Neuronal stem cell (in vitro differentiated cells): ENCODE measurements around the gene GCC2. TPM values are rescaled to one million over a fixed set of nuclear protein-coding genes. Genes with fewer than 3 reads are reported as not detected.

ENCODE experiments used
- DNase-seq: peaks from one replicate; pipeline ENCODE4 v3.0.0-alpha.2; 2013; ENCODE audit warnings: low spot score
- H2AFZ ChIP-seq: one replicate; pipeline ENCODE4 v1.6.1; 2013; ENCODE audit warnings: mild to moderate bottlenecking, low read length, inconsistent platforms
- H2AK5ac ChIP-seq: 2 replicates; pipeline ENCODE4 v1.6.1; 2013; ENCODE audit warnings: low read depth, mild to moderate bottlenecking, inconsistent platforms, low read length, moderate library complexity, mixed read lengths
- H2BK120ac ChIP-seq: 2 replicates; pipeline ENCODE4 v1.6.1; 2013; ENCODE audit warnings: low read depth, mild to moderate bottlenecking, inconsistent platforms, low read length, moderate library complexity, mixed read lengths
- H2BK12ac ChIP-seq: one replicate; pipeline ENCODE4 v1.6.1; 2013; ENCODE audit warnings: low read length, inconsistent platforms
- H2BK15ac ChIP-seq: 2 replicates; pipeline ENCODE4 v1.6.1; 2013; ENCODE audit warnings: mild to moderate bottlenecking, low read length, inconsistent platforms, mixed read lengths
- H2BK5ac ChIP-seq: one replicate; pipeline ENCODE4 v1.6.1; 2013; ENCODE audit warnings: inconsistent platforms, mild to moderate bottlenecking, low read length, moderate library complexity
- H3K14ac ChIP-seq: one replicate; pipeline ENCODE4 v1.6.1; 2013; ENCODE audit warnings: low read length, inconsistent platforms
- H3K18ac ChIP-seq: 2 replicates; pipeline ENCODE4 v1.6.1; 2013; ENCODE audit warnings: low read length, inconsistent platforms
- H3K23ac ChIP-seq: 2 replicates; pipeline ENCODE4 v1.6.1; 2013; ENCODE audit warnings: low read depth, mild to moderate bottlenecking, mixed read lengths, low read length, inconsistent platforms; ENCODE audit not compliant: poor library complexity
- H3K27ac ChIP-seq: replicated peaks from 3 replicates; pipeline ENCODE4 v1.5.1; 2013; ENCODE audit warnings: low read length, inconsistent platforms
- H3K27me3 ChIP-seq, 3 experiments: 2 replicates each; pipeline ENCODE4 v1.6.1; 2013; ENCODE audit warnings: low read length in 3 of 3, mild to moderate bottlenecking in 2 of 3, inconsistent platforms in 1 of 3, low read depth in 1 of 3, mixed read lengths in 1 of 3, moderate library complexity in 1 of 3; ENCODE audit not compliant: control insufficient read depth in 3 of 3, insufficient read depth in 3 of 3
- H3K36me3 ChIP-seq, 2 donors: replicated peaks in 1 of 2; 2 replicates each; pipeline ENCODE4 v1.6.1; 2013; ENCODE audit warnings: low read length in 2 of 2; ENCODE audit not compliant: control insufficient read depth in 2 of 2, insufficient read depth in 2 of 2
- H3K4ac ChIP-seq: 2 replicates; pipeline ENCODE4 v1.6.1; 2013; ENCODE audit warnings: inconsistent platforms, mild to moderate bottlenecking, low read length, moderate library complexity
- H3K4me1 ChIP-seq, 2 donors: 1 replicate in 1 of 2; 2 replicates in 1 of 2; pipeline ENCODE4 v1.6.1; 2013; ENCODE audit warnings: low read length in 2 of 2, low read depth in 1 of 2; ENCODE audit not compliant: control insufficient read depth in 2 of 2, insufficient read depth in 1 of 2
- H3K4me2 ChIP-seq: one replicate; pipeline ENCODE4 v1.6.1; 2013; ENCODE audit warnings: mild to moderate bottlenecking, low read length, inconsistent platforms; ENCODE audit not compliant: insufficient read depth, poor library complexity, severe bottlenecking
- H3K4me3 ChIP-seq, 2 donors: 2 replicates each; pipeline ENCODE4 v1.5.1; 2013; ENCODE audit warnings: low read length in 2 of 2, mild to moderate bottlenecking in 2 of 2, inconsistent platforms in 1 of 2, moderate library complexity in 1 of 2
- H3K79me1 ChIP-seq: one replicate; pipeline ENCODE4 v1.6.1; 2013; ENCODE audit warnings: low read depth, mild to moderate bottlenecking, inconsistent platforms, low read length, moderate library complexity
- H3K9ac ChIP-seq: one replicate; pipeline ENCODE4 v1.6.1; 2013; ENCODE audit warnings: mild to moderate bottlenecking, low read depth, low read length, inconsistent platforms; ENCODE audit not compliant: poor library complexity
- H3K9me3 ChIP-seq, 2 donors: replicated peaks in 1 of 2; 2 replicates each; pipeline versions ENCODE3 to v1.6.1; 2013; ENCODE audit warnings: low read length in 2 of 2, mild to moderate bottlenecking in 2 of 2, inconsistent platforms in 1 of 2, low read depth in 1 of 2, mixed read lengths in 1 of 2, moderate library complexity in 1 of 2; ENCODE audit not compliant: control insufficient read depth in 2 of 2, insufficient read depth in 1 of 2
- H4K8ac ChIP-seq: one replicate; pipeline ENCODE4 v1.6.1; 2013; ENCODE audit warnings: low read depth, mild to moderate bottlenecking, inconsistent platforms, low read length, moderate library complexity
- H4K91ac ChIP-seq: one replicate; pipeline ENCODE4 v1.6.1; 2013; ENCODE audit warnings: low read length, low read depth, mild to moderate bottlenecking, inconsistent platforms; ENCODE audit not compliant: poor library complexity
- WGBS, 2 donors: extraction: QIAGEN DNeasy Blood & Tissue Kit; methylation state at CpG; one replicate each; pipeline ENCODE4 v1.1.7; 2013; ENCODE audit warnings: missing lambda C conversion rate in 2 of 2, mixed read lengths in 1 of 2; ENCODE audit not compliant: insufficient read length in 2 of 2, insufficient replicate concordance in 1 of 2; ENCODE audit errors: extremely low coverage in 2 of 2; 5-methylcytosine and 5-hydroxymethylcytosine counted together
- polyA plus RNA-seq, 2 experiments: library from polyadenylated mRNA; stranded (reverse); fragments of 200-250 nt; gene quantifications; one replicate each; pipeline ENCODE4 v1.2.3, GENCODE V29; 2013

GCC2 gene
- polyA plus RNA-seq (2013, experiment 1 of 2) = 28.5 TPM
- 26.9 TPM for polyA plus RNA-seq (2013, experiment 2 of 2)

- peak; percentile 88 for DNase-seq
- Histone ChIP-seq H4K91ac (no peak within 1 kb of the TSS), H2BK12ac (no peak within 1 kb of the TSS), H2AFZ (peak within 1 kb of the TSS; percentile 100), H3K4ac (no peak within 1 kb of the TSS), H3K27ac (peak within 1 kb of the TSS; percentile 1), H3K4me1 (peaks cover 3 to 5% of the 10 kb centered on the region in 2 donors), H4K8ac (peak within 1 kb of the TSS; percentile 82), H3K4me2 (peak within 1 kb of the TSS; percentile 71), H2BK120ac (no peak within 1 kb of the TSS), H3K14ac (peak within 1 kb of the TSS; percentile 38), H2AK5ac (peak within 1 kb of the TSS; percentile 76), H3K27me3 (no peaks in the 10 kb centered on the region), H2BK15ac (peak within 1 kb of the TSS; percentile 58), H3K23ac (peak within 1 kb of the TSS; percentile 96), H3K18ac (peak within 1 kb of the TSS; percentile 91), H3K9me3 (no peaks in the 10 kb centered on the region), H3K79me1 (peaks cover 2% of the 10 kb centered on the region), H2BK5ac (no peak within 1 kb of the TSS), H3K4me3 (peak within 1 kb of the TSS; percentile 90 to 98), H3K9ac (peak within 1 kb of the TSS; percentile 94), H3K36me3 (peaks cover 6 to 28% of the 10 kb centered on the region in 2 donors)
- no CpG with 5 or more reads among the region's 55 CpGs for WGBS, 2 donors
Measured at GRCh38 chr2:108448678-108449409, at the start of gene GCC2. Gene GCC2, plus strand, starts transcription at chr2:108449206. Its CDS starts 69 bp downstream, at chr2:108449275.

GRCh38 chr2:108399479-108399878, 49.5 kb upstream of the GCC2 start:
- Histone ChIP-seq H3K27me3 (peaks cover 0 to 43% (median 0%) of the 10 kb centered on the region in 3 experiments), H2BK15ac (no peak overlapping the region), H3K4me1 (peaks cover 0 to 3% of the 10 kb centered on the region in 2 donors), H3K4me3 (no peak overlapping the region), H2AFZ (no peak overlapping the region), H3K9me3 (peaks cover 11 to 43% of the 10 kb centered on the region in 2 donors), H2BK12ac (no peak overlapping the region), H3K4ac (no peak overlapping the region), H3K18ac (no peak overlapping the region), H3K36me3 (no peaks in the 10 kb centered on the region), H4K91ac (no peak overlapping the region), H2BK120ac (no peak overlapping the region), H3K23ac (no peak overlapping the region), H3K4me2 (no peak overlapping the region), H3K27ac (no peak overlapping the region), H2AK5ac (no peak overlapping the region), H3K9ac (no peak overlapping the region), H2BK5ac (no peak overlapping the region), H3K79me1 (no peaks in the 10 kb centered on the region), H3K14ac (no peak overlapping the region), H4K8ac (no peak overlapping the region)
- no peak for DNase-seq
- no CpG with 5 or more reads among the region's 2 CpGs for WGBS, 2 donors

- H3K9me3 ChIP-seq = peaks cover 14 to 61% of the 10 kb centered on the region in 2 donors
- no peak overlapping the region for H3K4me2 ChIP-seq
- H2BK15ac ChIP-seq = no peak overlapping the region
- no peak overlapping the region for H3K4me3 ChIP-seq
- H4K8ac ChIP-seq = no peak overlapping the region
- no peaks in the 10 kb centered on the region for H3K79me1 ChIP-seq
- H2AFZ ChIP-seq = no peak overlapping the region
- no peak overlapping the region for H3K27ac ChIP-seq
- H2BK120ac ChIP-seq = no peak overlapping the region
- H3K14ac ChIP-seq = no peak overlapping the region
- no peaks in the 10 kb centered on the region for H3K36me3 ChIP-seq
- no peak overlapping the region for H4K91ac ChIP-seq
- no peak overlapping the region for H2AK5ac ChIP-seq
- H2BK5ac ChIP-seq = no peak overlapping the region
- no peak for DNase-seq
- H3K27me3 ChIP-seq = peaks cover 0 to 55% (median 0%) of the 10 kb centered on the region in 3 experiments
- no peak overlapping the region for H3K4ac ChIP-seq
- no peak overlapping the region for H2BK12ac ChIP-seq
- no peak overlapping the region for H3K9ac ChIP-seq
- H3K4me1 ChIP-seq = peaks cover 0 to 3% of the 10 kb centered on the region in 2 donors
- no peak overlapping the region for H3K18ac ChIP-seq
- WGBS, 2 donors = no CpG with 5 or more reads among the region's 3 CpGs
- H3K23ac ChIP-seq = no peak overlapping the region
Measured at GRCh38 chr2:108401800-108402199, 47.2 kb upstream of the GCC2 start.

GRCh38 chr2:108403494-108403893, 45.5 kb upstream of the GCC2 start:
- Histone ChIP-seq H3K23ac (no peak overlapping the region), H2BK15ac (no peak overlapping the region), H3K14ac (no peak overlapping the region), H2AK5ac (no peak overlapping the region), H3K79me1 (no peaks in the 10 kb centered on the region), H2BK5ac (no peak overlapping the region), H3K4ac (no peak overlapping the region), H3K4me1 (peaks cover 0 to 3% of the 10 kb centered on the region in 2 donors), H3K9me3 (peaks cover 14 to 58% of the 10 kb centered on the region in 2 donors), H3K9ac (no peak overlapping the region), H2AFZ (no peak overlapping the region), H2BK120ac (no peak overlapping the region), H3K4me2 (no peak overlapping the region), H4K91ac (no peak overlapping the region), H3K18ac (no peak overlapping the region), H3K27me3 (peaks cover 0 to 70% (median 0%) of the 10 kb centered on the region in 3 experiments), H3K4me3 (no peak overlapping the region), H4K8ac (no peak overlapping the region), H2BK12ac (no peak overlapping the region), H3K27ac (no peak overlapping the region), H3K36me3 (no peaks in the 10 kb centered on the region)
- no peak for DNase-seq
- no CpG with 5 or more reads among the region's 7 CpGs for WGBS, 2 donors
